GM12892 (cell line): ENCODE data around the gene NDRG3. TPM values are rescaled to one million over a fixed set of nuclear protein-coding genes. Genes with fewer than 3 reads are reported as not detected.

Experiments used
- DNase-seq: peaks from one replicate; pipeline ENCODE4 v3.0.0; 2011; ENCODE audit not compliant: insufficient read length
- FAIRE-seq: peaks from 2 replicates; lab custom pipeline; 2011; peaks lifted over from hg19 to GRCh38; lab: Jason Lieb, UNC
- POLR2A ChIP-seq: IDR thresholded peaks from 2 replicates; pipeline ENCODE4 v1.6.1; 2011; ENCODE audit warnings: low read depth, low read length, control low read depth
- POLR2AphosphoS5 ChIP-seq: IDR thresholded peaks from 2 replicates; pipeline ENCODE4 v1.6.1; 2011; ENCODE audit warnings: low read depth, low read length, control low read depth
- TAF1 ChIP-seq: IDR thresholded peaks from 2 replicates; pipeline ENCODE4 v1.6.1; 2011; ENCODE audit warnings: low read depth, mild to moderate bottlenecking, control low read depth, low read length, borderline replicate concordance
- polyA plus RNA-seq: library from polyadenylated mRNA; unstranded; fragments of >200 nt; gene quantifications from one replicate; pipeline ENCODE4 v1.2.1, GENCODE V29; 2012; ENCODE audit warnings: missing spikeins, inconsistent platforms; ENCODE audit not compliant: missing spikeins

Gene NDRG3
- polyA plus RNA-seq, result 20.0 TPM

- peak; percentile 93 for DNase-seq
- peak; percentile 85 for FAIRE-seq
- TF ChIP-seq POLR2A (peak; percentile 61; the same call in 1 of the 2 replicates), TAF1 (0 out of 2 replicates have a peak, but pooled peaks have one; percentile 17), POLR2AphosphoS5 (0 out of 2 replicates have a peak, but pooled peaks have one; percentile 40)
Observed at GRCh38 chr20:36745927-36746659, at the start of gene NDRG3. Gene NDRG3, minus strand, starts transcription at chr20:36746090. Its CDS starts 24,355 bp downstream, at chr20:36721735.

- TF ChIP-seq TAF1, result no peak
- FAIRE-seq (no peak), DNase-seq (no peak)
Observed at GRCh38 chr20:36794116-36794474, 48.2 kb upstream of the NDRG3 start.

GRCh38 chr20:36793294-36794115, 47.6 kb upstream of the NDRG3 start:
- DNase-seq (no peak), FAIRE-seq (no peak)
- TF ChIP-seq POLR2A (no peak), POLR2AphosphoS5 (no peak), TAF1 (no peak)

GRCh38 chr20:36792422-36792821, 46.5 kb upstream of the NDRG3 start:
- TF ChIP-seq POLR2A (no peak), TAF1 (no peak), POLR2AphosphoS5 (no peak)
- FAIRE-seq, result no peak
- DNase-seq, result no peak

GRCh38 chr20:36791862-36792261, 46.0 kb upstream of the NDRG3 start:
- TF ChIP-seq POLR2A (no peak), TAF1 (no peak), POLR2AphosphoS5 (no peak)
- DNase-seq (no peak), FAIRE-seq (no peak)

- TF ChIP-seq POLR2A (no peak), TAF1 (no peak), POLR2AphosphoS5 (no peak)
- no peak for FAIRE-seq
- DNase-seq, result no peak
Observed at GRCh38 chr20:36786663-36787062, 40.8 kb upstream of the NDRG3 start.

- no peak for FAIRE-seq
- DNase-seq, result no peak
- TF ChIP-seq POLR2A, result no peak
- TF ChIP-seq POLR2AphosphoS5, result no peak
- no peak for TF ChIP-seq TAF1
Observed at GRCh38 chr20:36786246-36786645, 40.4 kb upstream of the NDRG3 start.

- TF ChIP-seq POLR2AphosphoS5 (no peak), TAF1 (no peak), POLR2A (no peak)
- DNase-seq (no peak), FAIRE-seq (no peak)
Observed at GRCh38 chr20:36785308-36785707, 39.4 kb upstream of the NDRG3 start.

- no peak for DNase-seq
- FAIRE-seq, result no peak
- TF ChIP-seq POLR2AphosphoS5 (no peak), TAF1 (no peak), POLR2A (no peak)
Observed at GRCh38 chr20:36784900-36785299, 39.0 kb upstream of the NDRG3 start.

GRCh38 chr20:36784116-36784515, 38.2 kb upstream of the NDRG3 start:
- FAIRE-seq (no peak), DNase-seq (no peak)
- TF ChIP-seq POLR2A, result no peak
- no peak for TF ChIP-seq TAF1
- no peak for TF ChIP-seq POLR2AphosphoS5

GRCh38 chr20:36779656-36780025, 33.8 kb upstream of the NDRG3 start:
- TF ChIP-seq POLR2A (no peak), TAF1 (no peak), POLR2AphosphoS5 (no peak)
- no peak for FAIRE-seq
- no peak for DNase-seq
